Gastrocnemius medialis (tissue), 4 donors: ENCODE measurements around the gene KLHL8.

Source experiments
- CTCF ChIP-seq, 5 experiments: fragments of 450-650 bp in 3 of 5; fragments of 200-600 bp in 2 of 5; sonication (generic) in 2 of 5; IDR thresholded peaks in 4 of 5; conservative IDR thresholded peaks in 1 of 5; 1 replicate in 4 of 5; 2 replicates in 1 of 5; pipeline ENCODE4 v1.5.1; 2016 to 2019; ENCODE audit warnings: antibody characterized with exemption in 5 of 5, mild to moderate bottlenecking in 3 of 5, moderate library complexity in 3 of 5
- POLR2A ChIP-seq, 2 donors: fragments of 450-650 bp; IDR thresholded peaks; one replicate each; pipeline ENCODE4 v1.6.1; 2017; ENCODE audit warnings: antibody characterized with exemption in 2 of 2, mild to moderate bottlenecking in 2 of 2, moderate library complexity in 2 of 2

GRCh38 chr4:87174672-87175071, 45.7 kb downstream of the KLHL8 start:
- no peak for TF ChIP-seq POLR2A (IDR thresholded peaks at IDR 0.05)
- no peak for TF ChIP-seq CTCF (IDR thresholded peaks at IDR 0.05 in 4 of 5, conservative IDR thresholded peaks at IDR 0.05 in 1 of 5)
